GM21576 (cell line): ENCODE measurements around the gene RPTOR.

Experiments
- ATAC-seq: cut with Tn5 transposase; IDR thresholded peaks from one replicate; pipeline ENCODE4 v1.9.1; 2021; ENCODE audit warnings: mild to moderate bottlenecking, moderate library complexity; ENCODE audit not compliant: unreplicated experiment

RPTOR gene

GRCh38 chr17:80882926-80883685 is 338.5 kb downstream of the RPTOR start:
- ATAC-seq: no peak

GRCh38 chr17:80883831-80884735 is 339.4 kb downstream of the RPTOR start:
- ATAC-seq: no peak

- ATAC-seq: no peak
Measured at GRCh38 chr17:80884811-80885210, 340.2 kb downstream of the RPTOR start.

- no peak for ATAC-seq
Measured at GRCh38 chr17:80885947-80886582, 341.4 kb downstream of the RPTOR start.

GRCh38 chr17:80886641-80887573 is 342.3 kb downstream of the RPTOR start:
- no peak for ATAC-seq

- no peak for ATAC-seq
Measured at GRCh38 chr17:80887639-80888175, 343.1 kb downstream of the RPTOR start.

- ATAC-seq: no peak
Measured at GRCh38 chr17:80888276-80889160, 343.9 kb downstream of the RPTOR start.

- ATAC-seq: no peak
Measured at GRCh38 chr17:80889231-80890195, 344.9 kb downstream of the RPTOR start.

- no peak for ATAC-seq
Measured at GRCh38 chr17:80890196-80890920, 345.7 kb downstream of the RPTOR start.

GRCh38 chr17:80890921-80891396 is 346.3 kb downstream of the RPTOR start:
- ATAC-seq: no peak

GRCh38 chr17:80891397-80892018 is 346.9 kb downstream of the RPTOR start:
- ATAC-seq: peak; percentile 39

GRCh38 chr17:80892019-80892855 is 347.6 kb downstream of the RPTOR start:
- ATAC-seq: peak; percentile 62

- no peak for ATAC-seq
Measured at GRCh38 chr17:80892900-80893603, 348.4 kb downstream of the RPTOR start.

- ATAC-seq: no peak
Measured at GRCh38 chr17:80893604-80894438, 349.2 kb downstream of the RPTOR start.

GRCh38 chr17:80894439-80894721 is 349.7 kb downstream of the RPTOR start:
- no peak for ATAC-seq
